Suprapubic skin (tissue), 4 donors: ENCODE data around the gene PTK7. TPM values are rescaled to one million over a fixed set of nuclear protein-coding genes. Genes with fewer than 3 reads are reported as not detected.

Experiments used
- DNase-seq, 2 donors: peaks; one replicate each; pipeline ENCODE4 v3.0.0-alpha.2; 2019; ENCODE audit warnings: low spot score in 2 of 2
- H3K27ac ChIP-seq: fragments of 200-600 bp; sonication (generic); one replicate; pipeline ENCODE4 v1.5.1; 2019
- H3K27me3 ChIP-seq: fragments of 200-600 bp; sonication (generic); one replicate; pipeline ENCODE4 v1.5.1; 2019
- H3K36me3 ChIP-seq: fragments of 200-600 bp; sonication (generic); one replicate; pipeline ENCODE4 v1.5.1; 2019
- H3K4me1 ChIP-seq: fragments of 200-600 bp; sonication (generic); one replicate; pipeline ENCODE4 v1.5.1; 2019
- H3K4me3 ChIP-seq: fragments of 200-600 bp; sonication (generic); one replicate; pipeline ENCODE4 v1.5.1; 2019; ENCODE audit warnings: mild to moderate bottlenecking
- H3K9me3 ChIP-seq: fragments of 200-600 bp; sonication (generic); one replicate; pipeline ENCODE4 v1.5.1; 2019
- CTCF ChIP-seq, 2 donors: fragments of 200-600 bp in 1 of 2; fragments of 450-650 bp in 1 of 2; sonication (generic) in 1 of 2; IDR thresholded peaks; one replicate each; pipeline ENCODE4 v1.5.1; 2016 to 2019; ENCODE audit warnings: antibody characterized with exemption in 2 of 2, mild to moderate bottlenecking in 1 of 2, moderate library complexity in 1 of 2
- EP300 ChIP-seq: sonication (generic); formaldehyde crosslinking; IDR thresholded peaks from one replicate; pipeline ENCODE4 v1.6.1; 2017; ENCODE audit warnings: antibody characterized with exemption
- POLR2A ChIP-seq, 2 donors: fragments of 450-650 bp; IDR thresholded peaks; one replicate each; pipeline ENCODE4 v1.6.1; 2017; ENCODE audit warnings: antibody characterized with exemption in 2 of 2, mild to moderate bottlenecking in 2 of 2, moderate library complexity in 2 of 2
- POLR2AphosphoS5 ChIP-seq, 3 donors: sonication (generic); formaldehyde crosslinking; IDR thresholded peaks; one replicate each; pipeline ENCODE4 v1.6.1; 2017; ENCODE audit warnings: antibody characterized with exemption in 3 of 3
- WGBS: methylation state at CpG from one replicate; pipeline ENCODE4 v1.1.5; 2018; 5-methylcytosine and 5-hydroxymethylcytosine counted together
- total RNA-seq, 4 donors: library from RNA; depleted of rRNA; stranded (reverse); fragments of >200 nt; gene quantifications; one replicate each; pipeline ENCODE4 v1.1.0, GENCODE V29; 2016

The PTK7 gene
- total RNA-seq, 4 donors from 2014 or later, result 50.4 to 71.3 (median 66.3) TPM

DNA sequence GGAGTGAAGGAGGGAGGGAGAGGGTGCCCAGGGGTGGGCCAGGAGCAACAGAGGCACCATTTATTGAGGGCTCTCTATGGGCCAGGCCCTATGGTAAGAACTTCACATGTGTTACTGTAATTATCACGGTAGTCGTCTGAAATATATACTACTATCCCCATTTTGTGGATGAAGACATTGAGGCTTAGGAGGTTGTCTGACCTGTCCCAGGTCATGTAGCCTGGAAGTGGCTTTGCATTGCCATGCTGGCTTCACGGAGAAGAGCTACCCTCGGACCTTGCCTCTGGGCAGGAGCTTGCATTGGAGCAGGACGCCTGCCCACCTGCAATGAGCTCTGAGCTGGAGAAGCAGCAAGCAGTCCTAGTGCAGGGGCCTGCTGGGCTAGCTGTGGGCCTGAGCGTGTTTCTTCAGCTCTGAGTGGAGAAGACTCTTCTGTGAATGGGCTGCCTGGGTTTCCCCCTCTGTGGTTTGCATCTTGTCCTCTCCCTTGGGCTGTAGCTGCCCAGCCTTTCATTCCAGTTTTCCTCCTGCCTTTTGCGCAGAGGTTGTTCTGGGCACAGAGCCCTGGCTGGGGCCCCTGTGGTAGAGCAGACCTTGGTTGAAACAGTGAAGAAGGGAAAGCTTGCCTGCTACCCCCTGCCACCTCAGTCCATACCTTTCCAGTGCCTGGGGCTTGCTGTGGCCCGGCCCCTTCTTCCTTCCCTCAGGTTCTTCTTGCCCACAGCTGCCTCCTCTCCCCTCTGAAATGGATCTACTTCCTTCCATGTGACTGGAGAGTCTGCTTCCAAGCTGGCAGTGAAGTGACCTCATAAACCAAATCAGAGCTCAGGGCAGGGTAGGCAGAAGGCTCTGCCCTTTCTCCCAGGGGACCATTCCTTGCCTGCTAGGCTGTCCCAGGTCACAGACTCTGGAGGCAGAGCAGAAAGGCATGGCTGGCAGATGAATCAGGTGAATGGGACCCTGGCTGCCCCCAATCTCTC, 70.9 kb downstream of the PTK7 start:
- TF ChIP-seq EP300 (no peak), CTCF (IDR thresholded peaks at IDR 0.05) (no peak), POLR2AphosphoS5 (IDR thresholded peaks at IDR 0.05) (no peak), POLR2A (IDR thresholded peaks at IDR 0.05) (no peak)
- H3K27me3 ChIP-seq, result no peaks in the 10 kb centered on the region
- peaks cover 15% of the 10 kb centered on the region for H3K36me3 ChIP-seq
- 90% methylated on average over 8 of the region's 8 CpGs for WGBS
- no peak for DNase-seq
- no peak overlapping the region for H3K4me3 ChIP-seq
- no peak overlapping the region for H3K27ac ChIP-seq
- H3K4me1 ChIP-seq, result peaks cover 9% of the 10 kb centered on the region
- H3K9me3 ChIP-seq, result no peaks in the 10 kb centered on the region

- TF ChIP-seq POLR2A (IDR thresholded peaks at IDR 0.05) (no peak), CTCF (IDR thresholded peaks at IDR 0.05) (no peak), EP300 (no peak)
- H3K4me1 ChIP-seq, result peaks cover 9% of the 10 kb centered on the region
- no peaks in the 10 kb centered on the region for H3K27me3 ChIP-seq
- no peak overlapping the region for H3K27ac ChIP-seq
- no peak for DNase-seq
- no peak overlapping the region for H3K4me3 ChIP-seq
- 88% methylated on average over 6 of the region's 6 CpGs for WGBS
- peaks cover 17% of the 10 kb centered on the region for H3K36me3 ChIP-seq
- no peaks in the 10 kb centered on the region for H3K9me3 ChIP-seq
Observed at GRCh38 chr6:43147691-43148477, 71.8 kb downstream of the PTK7 start.

GRCh38 chr6:43149265-43149664, 73.2 kb downstream of the PTK7 start:
- WGBS, result 94% methylated on average over 1 of the region's 1 CpG
- TF ChIP-seq POLR2AphosphoS5 (IDR thresholded peaks at IDR 0.05), result no peak
- no peak for TF ChIP-seq POLR2A (IDR thresholded peaks at IDR 0.05)
- TF ChIP-seq EP300, result no peak
- no peak for TF ChIP-seq CTCF (IDR thresholded peaks at IDR 0.05)
- Histone ChIP-seq H3K9me3 (no peaks in the 10 kb centered on the region), H3K27ac (no peak overlapping the region), H3K4me3 (no peak overlapping the region), H3K36me3 (peaks cover 21% of the 10 kb centered on the region), H3K27me3 (no peaks in the 10 kb centered on the region), H3K4me1 (no peaks in the 10 kb centered on the region)
- DNase-seq, result no peak

- DNase-seq, result no peak
- H3K4me1 ChIP-seq, result no peaks in the 10 kb centered on the region
- no peaks in the 10 kb centered on the region for H3K9me3 ChIP-seq
- no peaks in the 10 kb centered on the region for H3K27me3 ChIP-seq
- peaks cover 17% of the 10 kb centered on the region for H3K36me3 ChIP-seq
- TF ChIP-seq POLR2AphosphoS5 (IDR thresholded peaks at IDR 0.05), result no peak
- TF ChIP-seq EP300, result no peak
- TF ChIP-seq POLR2A (IDR thresholded peaks at IDR 0.05), result no peak
- TF ChIP-seq CTCF (IDR thresholded peaks at IDR 0.05), result no peak
- H3K4me3 ChIP-seq, result no peak overlapping the region
- 80% methylated on average over 7 of the region's 7 CpGs for WGBS
- H3K27ac ChIP-seq, result no peak overlapping the region
Observed at GRCh38 chr6:43150051-43150751, 74.1 kb downstream of the PTK7 start.
